WTC11 (cell line): ENCODE results near the gene ZDHHC1. TPM values are rescaled to one million over a fixed set of nuclear protein-coding genes. Genes with fewer than 3 reads are reported as not detected.

ENCODE experiments used
- ATAC-seq: fragments of 200-7000 bp; cut with Tn5 transposase; 2 replicates; pipeline ENCODE4 v1.10.0; 2021; ENCODE audit warnings: mild to moderate bottlenecking, moderate library complexity
- CTCF ChIA-PET: fragments of 300-600 bp; sonication (Branson Sonifier 250); formaldehyde crosslinking; loops from one replicate; lab custom pipeline; 2021; ENCODE audit warnings: antibody characterized with exemption; lab: Charles Lee
- POLR2A ChIA-PET: fragments of 350-600 bp; sonication (Branson Sonifier 250); formaldehyde crosslinking; loops from one replicate; lab custom pipeline; 2021; ENCODE audit warnings: antibody characterized with exemption; lab: Charles Lee
- DNase-seq: peaks from one replicate; pipeline ENCODE4 v3.0.0; 2021; ENCODE audit warnings: low spot score
- H3K27ac Mint-ChIP-seq: 2 replicates; pipeline ENCODE4 v1.8.0; 2021; ENCODE audit warnings: mixed read lengths
- H3K27me3 Mint-ChIP-seq: 2 replicates; pipeline ENCODE4 v1.8.0; 2021; ENCODE audit warnings: low read depth, mild to moderate bottlenecking, moderate library complexity, mixed read lengths
- H3K36me3 Mint-ChIP-seq: 2 replicates; pipeline ENCODE4 v1.8.0; 2021; ENCODE audit warnings: mixed read lengths
- H3K4me1 Mint-ChIP-seq: 2 replicates; pipeline ENCODE4 v1.8.0; 2022; ENCODE audit warnings: mixed read lengths
- H3K4me3 Mint-ChIP-seq: 2 replicates; pipeline ENCODE4 v1.8.0; 2021; ENCODE audit warnings: mild to moderate bottlenecking, moderate library complexity, mixed read lengths
- H3K9me3 Mint-ChIP-seq: 2 replicates; pipeline ENCODE4 v1.8.0; 2021; ENCODE audit warnings: mixed read lengths
- ATF2 ChIP-seq: sonication (generic); formaldehyde crosslinking; IDR thresholded peaks from 2 replicates; pipeline ENCODE4 v1.8.1; 2022; ENCODE audit warnings: low read depth, missing genetic modification reagents, borderline replicate concordance
- CREB1 ChIP-seq: sonication (generic); formaldehyde crosslinking; IDR thresholded peaks from 2 replicates; pipeline ENCODE4 v1.8.0; 2023; ENCODE audit warnings: mild to moderate bottlenecking, missing genetic modification reagents
- CREM ChIP-seq: sonication (generic); formaldehyde crosslinking; IDR thresholded peaks from 2 replicates; pipeline ENCODE4 v1.8.1; 2022; ENCODE audit warnings: mild to moderate bottlenecking, missing genetic modification reagents, moderate library complexity
- GTF2I ChIP-seq: fragments of 250-450 bp; sonication (Bioruptor Pico); conservative IDR thresholded peaks from 2 replicates; pipeline ENCODE4 v1.4.0; 2021; ENCODE audit warnings: mild to moderate bottlenecking
- JAZF1 ChIP-seq: fragments of 250-450 bp; sonication (Bioruptor Pico); IDR thresholded peaks from 2 replicates; pipeline ENCODE4 v1.9.0; 2021; ENCODE audit warnings: moderate library complexity, mild to moderate bottlenecking, inconsistent platforms
- KAT7 ChIP-seq: sonication (generic); formaldehyde crosslinking; IDR thresholded peaks from 2 replicates; pipeline ENCODE4 v1.8.1; 2023; ENCODE audit warnings: missing genetic modification reagents, mild to moderate bottlenecking, borderline replicate concordance
- NFYB ChIP-seq: sonication (generic); formaldehyde crosslinking; conservative IDR thresholded peaks from 2 replicates; pipeline ENCODE4 v1.8.0; 2022; ENCODE audit warnings: low read depth, missing genetic modification reagents
- NR1H2 ChIP-seq: sonication (generic); formaldehyde crosslinking; IDR thresholded peaks from 2 replicates; pipeline ENCODE4 v1.9.0; 2021; ENCODE audit warnings: mild to moderate bottlenecking, moderate library complexity, missing genetic modification reagents
- RELA ChIP-seq: sonication (generic); formaldehyde crosslinking; IDR thresholded peaks from 2 replicates; pipeline ENCODE4 v1.8.1; 2022; ENCODE audit warnings: missing genetic modification reagents, mild to moderate bottlenecking, borderline replicate concordance
- RORB ChIP-seq: fragments of 250-450 bp; sonication (Bioruptor Pico); IDR thresholded peaks from 2 replicates; pipeline ENCODE4 v1.9.0; 2021; ENCODE audit warnings: mild to moderate bottlenecking
- SOX15 ChIP-seq: fragments of 250-450 bp; sonication (Bioruptor Pico); IDR thresholded peaks from 2 replicates; pipeline ENCODE4 v1.9.0; 2021; ENCODE audit warnings: mild to moderate bottlenecking
- SP1 ChIP-seq: sonication (generic); formaldehyde crosslinking; conservative IDR thresholded peaks from 2 replicates; pipeline ENCODE4 v1.8.1; 2022; ENCODE audit warnings: missing genetic modification reagents
- TEAD4 ChIP-seq: sonication (generic); formaldehyde crosslinking; IDR thresholded peaks from 2 replicates; pipeline ENCODE4 v1.8.0; 2022; ENCODE audit warnings: mild to moderate bottlenecking, missing genetic modification reagents
- ZBTB43 ChIP-seq: sonication (generic); formaldehyde crosslinking; IDR thresholded peaks from 2 replicates; pipeline ENCODE4 v1.8.1; 2023; ENCODE audit warnings: mild to moderate bottlenecking, missing genetic modification reagents
- ZNF121 ChIP-seq: sonication (generic); formaldehyde crosslinking; IDR thresholded peaks from 2 replicates; pipeline ENCODE4 v1.8.0; 2023; ENCODE audit warnings: missing genetic modification reagents
- ZNF219 ChIP-seq: sonication (generic); formaldehyde crosslinking; IDR thresholded peaks from 2 replicates; pipeline ENCODE4 v1.8.0; 2023; ENCODE audit warnings: missing genetic modification reagents, mild to moderate bottlenecking, borderline replicate concordance
- ZNF232 ChIP-seq: sonication (generic); formaldehyde crosslinking; IDR thresholded peaks from 2 replicates; pipeline ENCODE4 v1.8.0; 2022; ENCODE audit warnings: mild to moderate bottlenecking, missing genetic modification reagents
- total RNA-seq: library from RNA; stranded (reverse); gene quantifications from 3 replicates; pipeline ENCODE4 v1.2.3, GENCODE V29; 2021
- TF ChIP-seq, protein P1 (sequence below): sonication (generic); formaldehyde crosslinking; IDR thresholded peaks from 2 replicates; pipeline ENCODE4 v1.8.1; 2022; ENCODE audit warnings: missing genetic modification reagents, borderline replicate concordance
- TF ChIP-seq, protein P2 (sequence below): sonication (generic); formaldehyde crosslinking; IDR thresholded peaks from 2 replicates; pipeline ENCODE4 v1.8.0; 2022; ENCODE audit warnings: mild to moderate bottlenecking, missing genetic modification reagents
- TF ChIP-seq, protein P3 (sequence below): sonication (generic); formaldehyde crosslinking; IDR thresholded peaks from 2 replicates; pipeline ENCODE4 v1.8.1; 2022; ENCODE audit warnings: mild to moderate bottlenecking, moderate library complexity, missing genetic modification reagents

The ZDHHC1 gene
- total RNA-seq, 1 experiment from 2014 or later = 4.2 TPM

DNA sequence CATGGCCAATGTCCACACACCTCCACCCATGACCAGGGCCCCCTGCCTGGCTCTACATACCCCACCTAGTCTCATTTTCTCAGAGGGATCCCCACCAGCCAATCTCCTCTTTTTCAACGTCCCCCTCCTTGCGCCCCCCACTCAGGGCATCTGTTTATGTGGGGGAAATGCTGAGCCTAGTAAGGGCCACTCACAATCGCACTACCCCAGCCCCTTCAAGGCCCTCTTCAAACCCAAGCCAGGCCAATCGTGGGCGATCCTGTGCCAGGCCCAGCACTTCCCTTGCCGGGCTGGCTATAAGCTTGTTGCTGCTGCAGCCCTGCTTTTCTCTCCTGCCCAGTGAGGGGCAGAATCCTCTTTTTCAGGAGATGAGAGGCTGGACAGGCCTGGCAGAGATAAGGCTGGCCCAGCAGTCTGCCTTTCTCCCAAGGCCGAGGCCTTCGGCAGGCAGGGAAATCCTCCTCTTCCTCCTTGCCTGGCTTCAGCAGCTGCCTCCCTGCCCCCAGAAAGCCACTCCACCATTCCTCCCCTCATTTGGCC lies 30.8 kb upstream of the ZDHHC1 start:
- no peak overlapping the region for H3K4me3 Mint-ChIP-seq
- DNase-seq (no peak), ATAC-seq (no peak)
- no peaks in the 10 kb centered on the region for H3K9me3 Mint-ChIP-seq
- POLR2A ChIA-PET = interaction anchor here (0.6 kb wide), 1 partner anchor 19 kb away, joined by 5 read pairs; no protein-coding TSS in a partner anchor
- no peak overlapping the region for H3K27ac Mint-ChIP-seq
- no peak for TF ChIP-seq GTF2I (CRISPR knock-in tag)
- TF ChIP-seq ZNF232 (CRISPR knock-in tag) = no peak
- TF ChIP-seq ATF2 (CRISPR knock-in tag) = no peak
- no peak for TF ChIP-seq RELA (CRISPR knock-in tag)
- TF ChIP-seq NFYB (CRISPR knock-in tag) = no peak
- TF ChIP-seq CREM (CRISPR knock-in tag) = no peak
- TF ChIP-seq ZBTB43 (CRISPR knock-in tag) = no peak
- no peak for TF ChIP-seq SP1 (CRISPR knock-in tag)
- TF ChIP-seq SOX15 (CRISPR knock-in tag) = no peak
- no peak for TF ChIP-seq CREB1 (CRISPR knock-in tag)
- TF ChIP-seq RORB = no peak
- no peak for TF ChIP-seq JAZF1 (CRISPR knock-in tag)
- TF ChIP-seq, protein P1, sequence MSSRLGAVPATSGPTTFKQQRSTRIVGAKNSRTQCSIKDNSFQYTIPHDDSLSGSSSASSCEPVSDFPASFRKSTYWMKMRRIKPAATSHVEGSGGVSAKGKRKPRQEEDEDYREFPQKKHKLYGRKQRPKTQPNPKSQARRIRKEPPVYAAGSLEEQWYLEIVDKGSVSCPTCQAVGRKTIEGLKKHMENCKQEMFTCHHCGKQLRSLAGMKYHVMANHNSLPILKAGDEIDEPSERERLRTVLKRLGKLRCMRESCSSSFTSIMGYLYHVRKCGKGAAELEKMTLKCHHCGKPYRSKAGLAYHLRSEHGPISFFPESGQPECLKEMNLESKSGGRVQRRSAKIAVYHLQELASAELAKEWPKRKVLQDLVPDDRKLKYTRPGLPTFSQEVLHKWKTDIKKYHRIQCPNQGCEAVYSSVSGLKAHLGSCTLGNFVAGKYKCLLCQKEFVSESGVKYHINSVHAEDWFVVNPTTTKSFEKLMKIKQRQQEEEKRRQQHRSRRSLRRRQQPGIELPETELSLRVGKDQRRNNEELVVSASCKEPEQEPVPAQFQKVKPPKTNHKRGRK (CRISPR knock-in tag) = no peak
- TF ChIP-seq, protein P2, sequence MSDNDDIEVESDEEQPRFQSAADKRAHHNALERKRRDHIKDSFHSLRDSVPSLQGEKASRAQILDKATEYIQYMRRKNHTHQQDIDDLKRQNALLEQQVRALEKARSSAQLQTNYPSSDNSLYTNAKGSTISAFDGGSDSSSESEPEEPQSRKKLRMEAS (CRISPR knock-in tag) = no peak
- TF ChIP-seq ZNF121 (CRISPR knock-in tag) = no peak
- no peak for TF ChIP-seq KAT7 (CRISPR knock-in tag)
- TF ChIP-seq, protein P3, sequence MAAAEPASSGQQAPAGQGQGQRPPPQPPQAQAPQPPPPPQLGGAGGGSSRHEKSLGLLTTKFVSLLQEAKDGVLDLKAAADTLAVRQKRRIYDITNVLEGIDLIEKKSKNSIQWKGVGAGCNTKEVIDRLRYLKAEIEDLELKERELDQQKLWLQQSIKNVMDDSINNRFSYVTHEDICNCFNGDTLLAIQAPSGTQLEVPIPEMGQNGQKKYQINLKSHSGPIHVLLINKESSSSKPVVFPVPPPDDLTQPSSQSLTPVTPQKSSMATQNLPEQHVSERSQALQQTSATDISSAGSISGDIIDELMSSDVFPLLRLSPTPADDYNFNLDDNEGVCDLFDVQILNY (CRISPR knock-in tag) = no peak
- no peak for TF ChIP-seq NR1H2 (CRISPR knock-in tag)
- 0 out of 2 replicates have a peak, but pooled peaks cover 3% of the 10 kb centered on the region for H3K36me3 Mint-ChIP-seq
- CTCF ChIA-PET = interaction anchor here (0.7 to 12.8 kb wide), 10 partner anchors 9 to 213 kb away, joined by 3 to 234 read pairs (median 6); partner anchors contain the start of genes ACD and ATP6V0D1
- peaks cover 6% of the 10 kb centered on the region for H3K4me1 Mint-ChIP-seq
- H3K27me3 Mint-ChIP-seq = no peaks in the 10 kb centered on the region; the same call in 1 of the 2 replicates

- Mint-ChIP-seq H3K27me3 (no peaks in the 10 kb centered on the region; the same call in 1 of the 2 replicates), H3K27ac (no peak overlapping the region), H3K4me1 (peaks cover 6% of the 10 kb centered on the region), H3K36me3 (0 out of 2 replicates have a peak, but pooled peaks cover 3% of the 10 kb centered on the region), H3K4me3 (no peak overlapping the region), H3K9me3 (no peaks in the 10 kb centered on the region)
- POLR2A ChIA-PET = interaction anchor here (1.4 kb wide), 1 partner anchor 16 kb away, joined by 3 read pairs; the partner anchor contains the start of gene HSD11B2
- ATAC-seq = no peak
- CTCF ChIA-PET = interaction anchor here (0.6 to 12.8 kb wide), 21 partner anchors 10 to 370 kb away, joined by 3 to 234 read pairs (median 4); partner anchors contain the start of genes ATP6V0D1, HSD11B2, KCTD19 and LRRC36
- TF ChIP-seq TEAD4 (CRISPR knock-in tag) (no peak), ZNF219 (no peak)
- DNase-seq = no peak
Measured at GRCh38 chr16:67445913-67446907, 29.9 kb upstream of the ZDHHC1 start.
